ENCODE results near the gene SLC35G6.

GRCh38 chr17:7467498-7467897 is 13.7 kb upstream of the SLC35G6 start:
- no peak for TF ChIP-seq TAF1 (conservative IDR thresholded peaks at IDR 0.05)
- TF ChIP-seq MAX (IDR thresholded peaks at IDR 0.05): no peak

Data from liver (tissue), 2 donors.